ENCODE data around the gene OR8B4. TPM values are rescaled to one million over a fixed set of nuclear protein-coding genes. Genes with fewer than 3 reads are reported as not detected.
"Not testable (repeated sequence)": the region's sequence is repeated elsewhere in the genome, so short reads cannot be mapped to it uniquely, and the experiment has no call there.

OR8B4 gene
- total RNA-seq, 1 donor, result not detected

DNA sequence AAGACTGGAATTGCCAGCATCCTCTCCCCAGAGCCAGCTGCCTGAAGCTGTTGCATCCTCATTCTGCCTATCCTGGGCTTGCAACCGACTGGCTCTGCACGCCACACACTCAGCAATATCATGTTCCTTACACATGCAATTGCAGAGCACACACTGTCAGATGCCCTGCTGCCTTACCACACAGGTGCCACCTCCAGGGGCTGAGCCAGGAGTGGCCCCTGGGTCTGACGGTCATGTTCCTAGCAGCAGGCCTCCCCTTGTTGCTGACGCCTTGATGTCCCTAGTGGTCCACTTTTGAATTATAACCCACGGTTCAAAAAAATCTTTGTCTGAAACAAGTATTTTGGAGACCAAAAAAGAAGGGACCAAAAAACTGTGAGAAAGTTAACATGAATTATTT is 39.3 kb upstream of the OR8B4 start:
- TF ChIP-seq, protein P1, sequence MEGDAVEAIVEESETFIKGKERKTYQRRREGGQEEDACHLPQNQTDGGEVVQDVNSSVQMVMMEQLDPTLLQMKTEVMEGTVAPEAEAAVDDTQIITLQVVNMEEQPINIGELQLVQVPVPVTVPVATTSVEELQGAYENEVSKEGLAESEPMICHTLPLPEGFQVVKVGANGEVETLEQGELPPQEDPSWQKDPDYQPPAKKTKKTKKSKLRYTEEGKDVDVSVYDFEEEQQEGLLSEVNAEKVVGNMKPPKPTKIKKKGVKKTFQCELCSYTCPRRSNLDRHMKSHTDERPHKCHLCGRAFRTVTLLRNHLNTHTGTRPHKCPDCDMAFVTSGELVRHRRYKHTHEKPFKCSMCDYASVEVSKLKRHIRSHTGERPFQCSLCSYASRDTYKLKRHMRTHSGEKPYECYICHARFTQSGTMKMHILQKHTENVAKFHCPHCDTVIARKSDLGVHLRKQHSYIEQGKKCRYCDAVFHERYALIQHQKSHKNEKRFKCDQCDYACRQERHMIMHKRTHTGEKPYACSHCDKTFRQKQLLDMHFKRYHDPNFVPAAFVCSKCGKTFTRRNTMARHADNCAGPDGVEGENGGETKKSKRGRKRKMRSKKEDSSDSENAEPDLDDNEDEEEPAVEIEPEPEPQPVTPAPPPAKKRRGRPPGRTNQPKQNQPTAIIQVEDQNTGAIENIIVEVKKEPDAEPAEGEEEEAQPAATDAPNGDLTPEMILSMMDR (IDR thresholded peaks at IDR 0.05; ENCODE audit: insufficient read depth, low read depth, low read length), result no peak
- H3K4me3 ChIP-seq (ENCODE audit: low read depth, low read length), result no peak overlapping the region
- no peak for DNase-seq (ENCODE audit: low read depth)

- no peak overlapping the region for H3K4me3 ChIP-seq (ENCODE audit: low read depth, low read length)
- DNase-seq (ENCODE audit: low read depth), result no peak
Measured at GRCh38 chr11:124463324-124463723, 38.7 kb upstream of the OR8B4 start.

GRCh38 chr11:124460459-124460858 is 35.8 kb upstream of the OR8B4 start:
- no peak for DNase-seq (ENCODE audit: low read depth)
- TF ChIP-seq, protein P1 (IDR thresholded peaks at IDR 0.05; ENCODE audit: insufficient read depth, low read depth, low read length), result no peak
- H3K4me3 ChIP-seq (ENCODE audit: low read depth, low read length), result no peak overlapping the region

More at GRCh38 chr11:124463324-124463723, 38.7 kb upstream of the OR8B4 start:
- TF ChIP-seq, protein P1 (IDR thresholded peaks at IDR 0.05; ENCODE audit: insufficient read depth, low read depth, low read length), result no peak

GRCh38 chr11:124459379-124459778 is 34.7 kb upstream of the OR8B4 start:
- not testable (repeated sequence) for DNase-seq (ENCODE audit: low read depth); H3K4me3 ChIP-seq (ENCODE audit: low read depth, low read length)

- no peak for DNase-seq (ENCODE audit: low read depth)
- H3K4me3 ChIP-seq (ENCODE audit: low read depth, low read length), result no peak overlapping the region
- TF ChIP-seq, protein P1 (IDR thresholded peaks at IDR 0.05; ENCODE audit: insufficient read depth, low read depth, low read length), result no peak
Measured at GRCh38 chr11:124454552-124454951, 29.9 kb upstream of the OR8B4 start.

- no peak overlapping the region for H3K4me3 ChIP-seq (ENCODE audit: low read depth, low read length)
- TF ChIP-seq, protein P1 (IDR thresholded peaks at IDR 0.05; ENCODE audit: insufficient read depth, low read depth, low read length), result no peak
- no peak for DNase-seq (ENCODE audit: low read depth)
Measured at GRCh38 chr11:124446916-124447315, 22.2 kb upstream of the OR8B4 start.

- TF ChIP-seq, protein P1 (IDR thresholded peaks at IDR 0.05; ENCODE audit: insufficient read depth, low read depth, low read length), result no peak
- no peak within 1 kb of the TSS for H3K4me3 ChIP-seq (ENCODE audit: low read depth, low read length)
- DNase-seq (ENCODE audit: low read depth), result no peak
Measured at GRCh38 chr11:124445646-124446150, 21.0 kb upstream of the OR8B4 start, which contains the start of gene OR8B8. TSS of gene OR8B8 (minus strand) at chr11:124445696. CDS start at chr11:124441085, 4,611 bp downstream.
